OCI-LY7 (cell line): ENCODE results near the gene ZDHHC4.

Source experiments
- CTCF ChIP-seq: fragments of 200-600 bp; sonication (generic); conservative IDR thresholded peaks from 2 replicates; pipeline ENCODE4 v1.5.1; 2014; ENCODE audit warnings: mild to moderate bottlenecking, antibody characterized with exemption, low read length, moderate library complexity, mixed read lengths
- EZH2phosphoT487 ChIP-seq: fragments of 200-600 bp; sonication (generic); IDR thresholded peaks from 2 replicates; pipeline ENCODE4 v1.6.1; 2018; ENCODE audit warnings: low read depth, borderline replicate concordance, mild to moderate bottlenecking, mixed run types, antibody characterized with exemption, low read length, moderate library complexity, mixed read lengths

- no peak for TF ChIP-seq CTCF
- TF ChIP-seq EZH2phosphoT487, result no peak
These were observed 15.1 kb upstream of the ZDHHC4 start for GRCh38 chr7:6562106-6562505.
